ENCODE data around the gene SKAP2. TPM values are rescaled to one million over a fixed set of nuclear protein-coding genes. Genes with fewer than 3 reads are reported as not detected.
A peak's percentile ranks its signal among the peaks of the same experiment; 100 is the strongest.

SKAP2 gene
- total RNA-seq, 1 experiment from 2014 or later, result 0.56 TPM

DNA sequence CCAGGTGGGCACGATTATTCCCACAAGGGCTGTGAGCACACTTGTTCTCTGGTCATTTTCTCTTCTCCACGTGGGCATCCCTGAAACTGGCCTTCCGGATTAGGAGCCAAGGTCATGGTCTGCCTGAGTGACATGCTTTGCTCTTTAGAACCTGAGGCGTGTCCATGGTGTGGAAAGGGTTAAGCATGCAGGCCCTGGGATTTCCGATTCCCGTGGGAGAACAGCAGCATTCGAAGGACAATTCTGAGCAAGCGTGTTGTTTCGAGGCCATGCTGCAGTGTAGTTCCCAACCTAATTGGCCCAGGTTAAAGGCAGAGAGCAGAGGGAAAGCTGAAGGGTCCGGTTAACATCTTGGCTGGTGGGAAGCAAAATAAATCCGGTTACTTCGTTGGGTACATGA is 245.9 kb downstream of the SKAP2 start:
- intact Hi-C loops (cut with micrococcal nuclease; ENCODE audit: unreplicated experiment), result no loop called here

More for the DNA sequence above, 245.9 kb downstream of the SKAP2 start:
- no peak overlapping the region for H3K27ac ChIP-seq (ENCODE audit: low read depth, low read length, poor library complexity, severe bottlenecking)
- no peaks in the 10 kb centered on the region for H3K9me3 ChIP-seq (ENCODE audit: low read depth, low read length, poor library complexity, severe bottlenecking)
- TF ChIP-seq EZH2 (IDR thresholded peaks at IDR 0.05; ENCODE audit: borderline replicate concordance, low read depth, low read length, poor library complexity, severe bottlenecking), result no peak
- TF ChIP-seq, protein P1, sequence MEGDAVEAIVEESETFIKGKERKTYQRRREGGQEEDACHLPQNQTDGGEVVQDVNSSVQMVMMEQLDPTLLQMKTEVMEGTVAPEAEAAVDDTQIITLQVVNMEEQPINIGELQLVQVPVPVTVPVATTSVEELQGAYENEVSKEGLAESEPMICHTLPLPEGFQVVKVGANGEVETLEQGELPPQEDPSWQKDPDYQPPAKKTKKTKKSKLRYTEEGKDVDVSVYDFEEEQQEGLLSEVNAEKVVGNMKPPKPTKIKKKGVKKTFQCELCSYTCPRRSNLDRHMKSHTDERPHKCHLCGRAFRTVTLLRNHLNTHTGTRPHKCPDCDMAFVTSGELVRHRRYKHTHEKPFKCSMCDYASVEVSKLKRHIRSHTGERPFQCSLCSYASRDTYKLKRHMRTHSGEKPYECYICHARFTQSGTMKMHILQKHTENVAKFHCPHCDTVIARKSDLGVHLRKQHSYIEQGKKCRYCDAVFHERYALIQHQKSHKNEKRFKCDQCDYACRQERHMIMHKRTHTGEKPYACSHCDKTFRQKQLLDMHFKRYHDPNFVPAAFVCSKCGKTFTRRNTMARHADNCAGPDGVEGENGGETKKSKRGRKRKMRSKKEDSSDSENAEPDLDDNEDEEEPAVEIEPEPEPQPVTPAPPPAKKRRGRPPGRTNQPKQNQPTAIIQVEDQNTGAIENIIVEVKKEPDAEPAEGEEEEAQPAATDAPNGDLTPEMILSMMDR (conservative IDR thresholded peaks at IDR 0.05; ENCODE audit: low read depth, low read length), result no peak
- POLR2A ChIA-PET (ENCODE audit: low non-redundant PET), result no interaction called here
- CTCF ChIA-PET, result no interaction called here
- BruUV-seq (replicated peaks), result no TSS peak
- H3K36me3 ChIP-seq (ENCODE audit: insufficient read depth, low read length, poor library complexity, severe bottlenecking), result no peaks in the 10 kb centered on the region
- no peaks in the 10 kb centered on the region for H3K27me3 ChIP-seq (replicated peaks; ENCODE audit: insufficient read depth, low read depth, low read length, poor library complexity)
- H3K4me1 ChIP-seq (ENCODE audit: insufficient read depth, low read length, poor library complexity, severe bottlenecking), result no peaks in the 10 kb centered on the region
- H3K4me3 ChIP-seq (ENCODE audit: low read depth, low read length, poor library complexity, severe bottlenecking), result no peak overlapping the region
- DNase-seq (ENCODE audit: low spot score), result peak; percentile 3

Other genes with a start within 250 kb of the SKAP2 start
- not detected in 2 replicates for gene HOXA1, start 231.4 kb upstream of the SKAP2 start, total RNA-seq (2021)
- gene HOXA2, start 238.1 kb upstream of the SKAP2 start, total RNA-seq (2021), result not detected in 2 replicates